Measurements from ENCODE around the gene CDC37L1.

CDC37L1 gene

DNA sequence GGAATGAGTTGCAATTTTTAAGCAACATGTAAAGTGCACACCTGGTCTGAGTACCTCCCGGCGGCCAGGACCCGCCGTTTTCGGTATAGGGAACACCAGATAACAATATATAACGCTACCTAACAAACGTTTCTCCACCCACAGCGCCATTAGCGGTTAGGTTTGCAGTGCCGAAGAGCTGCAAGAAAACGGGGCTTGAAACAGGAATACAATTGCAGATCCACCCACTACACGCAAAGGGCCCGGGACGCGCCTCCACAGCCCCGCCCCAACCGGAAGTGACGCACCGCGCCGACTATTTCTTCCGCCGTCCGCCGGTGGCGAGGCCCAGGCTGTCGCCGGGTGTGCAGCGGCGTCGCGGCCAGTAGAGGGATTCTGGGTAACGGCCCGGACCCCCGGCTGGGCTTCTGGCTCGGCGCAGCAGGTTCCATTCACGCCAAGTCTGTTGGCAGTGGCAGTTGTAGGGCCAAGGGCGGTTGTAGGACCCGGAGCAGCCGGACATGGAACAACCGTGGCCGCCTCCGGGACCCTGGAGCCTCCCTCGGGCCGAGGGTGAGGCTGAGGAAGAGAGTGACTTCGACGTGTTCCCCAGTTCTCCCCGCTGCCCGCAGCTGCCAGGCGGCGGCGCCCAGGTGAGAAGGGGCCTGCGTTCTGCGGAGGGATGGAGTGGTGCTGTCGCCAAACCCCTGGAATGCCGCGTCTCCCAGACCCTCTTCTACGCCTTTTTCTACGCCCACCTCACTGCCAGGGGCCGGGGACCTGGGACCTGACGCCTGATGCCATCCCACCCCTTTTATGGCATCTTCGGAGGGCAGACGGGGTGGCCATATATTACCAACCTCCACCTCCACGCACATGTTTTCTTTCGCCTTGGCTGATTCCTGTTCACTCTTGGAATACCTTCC is at the start of gene CDC37L1:
TSS of gene CDC37L1 (plus strand) at position 302 of the 905 bp plus-strand sequence. CDS start at position 501, 199 bp downstream.
- peak within 1 kb of the TSS; percentile 99 for H3K27ac ChIP-seq
- TF ChIP-seq, protein P1, sequence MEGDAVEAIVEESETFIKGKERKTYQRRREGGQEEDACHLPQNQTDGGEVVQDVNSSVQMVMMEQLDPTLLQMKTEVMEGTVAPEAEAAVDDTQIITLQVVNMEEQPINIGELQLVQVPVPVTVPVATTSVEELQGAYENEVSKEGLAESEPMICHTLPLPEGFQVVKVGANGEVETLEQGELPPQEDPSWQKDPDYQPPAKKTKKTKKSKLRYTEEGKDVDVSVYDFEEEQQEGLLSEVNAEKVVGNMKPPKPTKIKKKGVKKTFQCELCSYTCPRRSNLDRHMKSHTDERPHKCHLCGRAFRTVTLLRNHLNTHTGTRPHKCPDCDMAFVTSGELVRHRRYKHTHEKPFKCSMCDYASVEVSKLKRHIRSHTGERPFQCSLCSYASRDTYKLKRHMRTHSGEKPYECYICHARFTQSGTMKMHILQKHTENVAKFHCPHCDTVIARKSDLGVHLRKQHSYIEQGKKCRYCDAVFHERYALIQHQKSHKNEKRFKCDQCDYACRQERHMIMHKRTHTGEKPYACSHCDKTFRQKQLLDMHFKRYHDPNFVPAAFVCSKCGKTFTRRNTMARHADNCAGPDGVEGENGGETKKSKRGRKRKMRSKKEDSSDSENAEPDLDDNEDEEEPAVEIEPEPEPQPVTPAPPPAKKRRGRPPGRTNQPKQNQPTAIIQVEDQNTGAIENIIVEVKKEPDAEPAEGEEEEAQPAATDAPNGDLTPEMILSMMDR (IDR thresholded peaks at IDR 0.05), result peak; percentile 71
- no peak for TF ChIP-seq ZFX (IDR thresholded peaks at IDR 0.05; ENCODE audit: borderline replicate concordance)

DNA sequence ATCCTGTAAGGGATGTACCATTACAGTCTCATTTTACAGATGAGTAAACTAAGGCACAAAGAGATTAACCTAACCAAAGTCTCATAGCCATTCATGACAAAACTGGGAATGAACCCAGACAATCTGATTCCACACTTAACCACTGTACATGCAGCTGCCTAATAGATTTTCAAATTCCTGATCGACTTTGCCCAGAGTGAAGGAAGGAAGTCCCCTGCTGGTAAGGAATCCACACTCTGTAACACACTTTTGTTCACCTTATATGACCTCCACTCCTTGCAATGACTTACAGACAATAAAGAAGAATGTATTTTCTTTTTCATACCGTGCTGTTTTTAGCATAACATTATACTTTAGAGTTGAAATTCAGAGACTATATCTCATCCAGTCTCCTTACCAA is 48.5 kb upstream of the CDC37L1 start:
- no peak overlapping the region for H3K27ac ChIP-seq
- TF ChIP-seq, protein P1 (IDR thresholded peaks at IDR 0.05), result no peak
- TF ChIP-seq ZFX (IDR thresholded peaks at IDR 0.05; ENCODE audit: borderline replicate concordance), result no peak

DNA sequence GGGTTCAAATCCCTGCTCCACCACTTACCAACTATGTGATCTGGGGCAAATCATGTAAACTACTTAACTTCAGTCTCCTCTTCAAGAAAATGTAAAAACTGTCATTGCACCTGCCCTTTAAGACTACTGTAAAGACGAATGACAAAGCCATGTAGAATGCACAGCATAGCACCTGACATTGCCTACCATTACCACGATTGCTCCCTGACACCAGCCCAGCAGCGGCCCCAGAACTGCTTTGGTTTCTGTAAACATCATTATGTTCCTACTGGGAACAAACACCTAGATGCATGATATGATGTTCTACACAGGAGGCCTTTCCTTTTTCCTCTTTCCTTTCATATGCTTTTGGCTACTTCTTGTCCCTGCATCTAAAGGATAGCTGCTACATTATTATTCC is 40.4 kb upstream of the CDC37L1 start:
- no peak overlapping the region for H3K27ac ChIP-seq
- TF ChIP-seq, protein P1 (IDR thresholded peaks at IDR 0.05), result no peak
- TF ChIP-seq ZFX (IDR thresholded peaks at IDR 0.05; ENCODE audit: borderline replicate concordance), result no peak

DNA sequence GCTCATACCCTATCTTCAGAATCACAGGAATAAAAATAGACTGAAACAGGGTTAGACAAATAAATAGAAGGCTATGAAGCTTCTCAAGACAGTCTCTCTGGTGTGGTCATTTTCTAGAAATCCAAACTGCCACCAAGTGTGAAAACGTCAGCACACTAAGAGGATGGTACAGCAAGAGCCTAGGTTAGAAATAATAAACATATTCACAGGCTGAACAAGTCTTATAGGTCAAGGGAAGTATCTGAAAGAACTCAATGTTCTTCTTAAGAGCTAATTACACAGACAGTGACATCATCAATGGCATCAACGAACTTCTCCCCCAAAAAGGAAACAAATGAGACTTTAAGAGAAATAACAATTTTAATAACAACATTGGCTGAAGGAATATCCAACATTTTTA is 39.9 kb upstream of the CDC37L1 start:
- TF ChIP-seq, protein P1 (IDR thresholded peaks at IDR 0.05), result no peak
- TF ChIP-seq ZFX (IDR thresholded peaks at IDR 0.05; ENCODE audit: borderline replicate concordance), result no peak
- no peak overlapping the region for H3K27ac ChIP-seq

DNA sequence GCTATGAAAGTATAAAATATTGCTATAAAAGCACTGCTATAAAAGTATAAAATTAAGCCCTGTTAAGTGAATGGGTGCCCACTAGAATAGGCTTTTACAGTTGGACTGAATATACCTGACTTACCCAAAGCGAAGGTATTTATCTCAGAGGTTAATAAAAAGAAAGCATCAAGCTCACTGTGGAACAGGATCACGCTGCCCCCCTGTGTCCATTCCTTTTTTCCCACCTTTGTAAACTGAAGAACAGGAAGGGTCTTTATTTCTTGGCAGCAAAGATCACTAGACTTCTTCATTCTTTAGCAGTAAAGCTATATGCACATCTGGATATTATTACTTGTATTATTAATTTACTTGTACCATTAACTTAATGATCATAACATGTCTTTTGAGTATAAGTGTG is 39.3 kb upstream of the CDC37L1 start:
- no peak overlapping the region for H3K27ac ChIP-seq
- TF ChIP-seq ZFX (IDR thresholded peaks at IDR 0.05; ENCODE audit: borderline replicate concordance), result no peak
- TF ChIP-seq, protein P1 (IDR thresholded peaks at IDR 0.05), result peak; percentile 78

DNA sequence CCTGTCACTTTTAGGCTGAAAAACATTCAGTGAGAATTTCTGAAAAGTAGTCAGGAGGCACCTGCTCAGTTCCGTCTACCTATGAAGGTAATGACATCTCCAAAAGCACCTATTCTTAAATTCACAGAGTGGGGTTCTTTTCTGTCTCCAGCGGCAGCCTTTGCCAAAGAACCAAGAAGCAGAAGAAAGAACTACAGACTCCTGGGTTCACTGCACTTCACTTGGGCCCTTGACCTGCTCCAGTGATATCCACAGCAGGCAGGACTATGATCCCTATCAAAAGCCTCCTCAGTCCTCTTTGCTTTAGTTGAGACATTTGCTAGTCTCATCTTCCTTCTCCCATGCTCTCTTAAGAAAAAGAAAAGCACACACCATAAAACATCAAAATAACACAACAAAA is 37.0 kb upstream of the CDC37L1 start:
- H3K27ac ChIP-seq, result no peak overlapping the region
- no peak for TF ChIP-seq ZFX (IDR thresholded peaks at IDR 0.05; ENCODE audit: borderline replicate concordance)
- TF ChIP-seq, protein P1 (IDR thresholded peaks at IDR 0.05), result no peak

DNA sequence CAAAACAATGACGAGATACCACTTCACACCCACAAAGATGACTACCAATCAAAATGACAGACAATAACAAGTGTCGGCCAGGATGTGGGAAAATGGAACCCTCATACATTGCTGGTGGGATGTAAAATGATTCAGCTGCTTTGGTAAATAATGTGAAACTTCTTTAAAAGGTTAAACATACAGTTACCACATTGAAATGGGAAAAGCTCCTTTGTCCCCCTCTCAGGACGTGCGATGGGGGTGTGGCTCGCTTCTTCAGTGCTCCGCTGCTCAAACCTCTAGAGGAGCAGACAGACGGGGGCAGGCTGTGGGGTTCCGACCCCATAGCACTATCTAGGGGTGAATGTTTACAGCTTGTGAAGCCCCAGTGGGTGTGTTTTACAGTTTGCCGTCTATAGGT is 25.3 kb upstream of the CDC37L1 start:
- TF ChIP-seq, protein P1 (IDR thresholded peaks at IDR 0.05), result no peak
- TF ChIP-seq ZFX (IDR thresholded peaks at IDR 0.05; ENCODE audit: borderline replicate concordance), result no peak
- H3K27ac ChIP-seq, result no peak overlapping the region
